ENCODE measurements around the gene AATK. TPM values are rescaled to one million over a fixed set of nuclear protein-coding genes. Genes with fewer than 3 reads are reported as not detected.

AATK gene
- polyA plus RNA-seq, 2 of the 4 experiments (the other 2 are of a cell fraction) = 0.26 to 0.37 TPM

DNA sequence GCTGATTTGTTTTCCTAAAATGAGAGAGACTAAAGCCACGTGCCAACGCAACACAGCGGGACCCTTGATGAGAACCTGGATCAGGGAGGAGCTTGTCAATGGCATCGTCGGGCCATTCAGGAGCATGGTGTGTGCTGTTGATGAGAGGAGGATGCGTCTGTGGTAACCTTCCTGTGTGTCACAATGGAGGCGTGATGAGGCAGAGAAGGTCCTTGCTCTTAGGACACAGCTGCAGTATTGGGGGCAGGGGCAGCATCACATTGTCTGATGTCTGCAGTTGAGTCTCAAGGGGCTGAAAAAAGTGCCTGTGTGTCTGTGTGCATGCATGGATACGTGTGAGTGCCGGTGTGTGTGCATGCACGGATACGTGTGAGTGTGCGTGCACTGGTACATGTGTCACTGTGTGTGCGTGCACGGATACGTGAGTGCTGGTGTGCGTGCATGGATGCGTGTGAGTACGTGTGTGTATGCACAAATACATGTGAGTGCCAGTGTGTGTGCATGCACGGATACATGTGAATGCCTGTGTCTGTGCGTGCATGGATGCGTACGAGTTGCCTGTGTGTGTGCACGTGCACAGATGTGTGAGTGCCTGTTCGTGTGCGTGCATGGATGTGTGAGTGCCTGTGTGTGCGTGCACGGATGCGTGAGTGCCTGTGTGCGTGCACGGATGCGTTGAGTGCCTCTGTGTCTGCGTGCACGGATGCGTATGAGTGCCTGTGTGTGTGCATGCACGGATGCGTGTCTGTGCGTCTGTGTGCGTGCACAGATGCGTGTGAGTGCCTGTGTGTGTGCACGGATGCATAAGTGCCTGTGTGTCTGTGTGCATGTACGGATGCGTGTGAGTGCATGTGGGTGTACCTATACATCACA is 91.8 kb downstream of the AATK start:
- no peak for ATAC-seq
- no peak overlapping the region for H3K4me3 ChIP-seq
- H3K27ac ChIP-seq = no peak overlapping the region
- no peak overlapping the region for H3K4me2 ChIP-seq
- no peaks in the 10 kb centered on the region for H3K9me3 ChIP-seq
- WGBS (ENCODE audit: missing lambda C conversion rate) = 87% methylated on average over 42 of the region's 42 CpGs
- ChIA-PET POLR2A (no interaction called here), CTCF (interaction anchor here (1.0 to 2.6 kb wide), 6 partner anchors 12 to 51 kb away, joined by 3 to 9 read pairs (median 4); no protein-coding TSS in a partner anchor)
- no peak for DNase-seq (ENCODE audit: low read depth in 1 of 2, low spot score in 1 of 2)
- TF ChIP-seq ATOH8 (CRISPR knock-in tag; IDR thresholded peaks at IDR 0.05; ENCODE audit: low read depth) (no peak), SMC3 (IDR thresholded peaks at IDR 0.05) (no peak), CHD4 (IDR thresholded peaks at IDR 0.05; ENCODE audit: borderline replicate concordance) (no peak), TP53 (CRISPR knock-in tag; IDR thresholded peaks at IDR 0.05) (no peak), CBX8 (IDR thresholded peaks at IDR 0.05) (no peak), EP300 (IDR thresholded peaks at IDR 0.05) (no peak), RCOR1 (IDR thresholded peaks at IDR 0.05; ENCODE audit: low read depth, low read length) (no peak), CHD2 (IDR thresholded peaks at IDR 0.05; ENCODE audit: low read length, partially characterized antibody) (no peak), HOXA7 (CRISPR knock-in tag; IDR thresholded peaks at IDR 0.05) (no peak), ESRRA (IDR thresholded peaks at IDR 0.05; ENCODE audit: borderline replicate concordance, low read length) (no peak), ZNF302 (CRISPR knock-in tag; IDR thresholded peaks at IDR 0.05) (no peak)
- peaks cover 5% of the 10 kb centered on the region; the same call in 1 of the 3 replicates for H3K4me1 ChIP-seq
- FAIRE-seq = no peak

DNA sequence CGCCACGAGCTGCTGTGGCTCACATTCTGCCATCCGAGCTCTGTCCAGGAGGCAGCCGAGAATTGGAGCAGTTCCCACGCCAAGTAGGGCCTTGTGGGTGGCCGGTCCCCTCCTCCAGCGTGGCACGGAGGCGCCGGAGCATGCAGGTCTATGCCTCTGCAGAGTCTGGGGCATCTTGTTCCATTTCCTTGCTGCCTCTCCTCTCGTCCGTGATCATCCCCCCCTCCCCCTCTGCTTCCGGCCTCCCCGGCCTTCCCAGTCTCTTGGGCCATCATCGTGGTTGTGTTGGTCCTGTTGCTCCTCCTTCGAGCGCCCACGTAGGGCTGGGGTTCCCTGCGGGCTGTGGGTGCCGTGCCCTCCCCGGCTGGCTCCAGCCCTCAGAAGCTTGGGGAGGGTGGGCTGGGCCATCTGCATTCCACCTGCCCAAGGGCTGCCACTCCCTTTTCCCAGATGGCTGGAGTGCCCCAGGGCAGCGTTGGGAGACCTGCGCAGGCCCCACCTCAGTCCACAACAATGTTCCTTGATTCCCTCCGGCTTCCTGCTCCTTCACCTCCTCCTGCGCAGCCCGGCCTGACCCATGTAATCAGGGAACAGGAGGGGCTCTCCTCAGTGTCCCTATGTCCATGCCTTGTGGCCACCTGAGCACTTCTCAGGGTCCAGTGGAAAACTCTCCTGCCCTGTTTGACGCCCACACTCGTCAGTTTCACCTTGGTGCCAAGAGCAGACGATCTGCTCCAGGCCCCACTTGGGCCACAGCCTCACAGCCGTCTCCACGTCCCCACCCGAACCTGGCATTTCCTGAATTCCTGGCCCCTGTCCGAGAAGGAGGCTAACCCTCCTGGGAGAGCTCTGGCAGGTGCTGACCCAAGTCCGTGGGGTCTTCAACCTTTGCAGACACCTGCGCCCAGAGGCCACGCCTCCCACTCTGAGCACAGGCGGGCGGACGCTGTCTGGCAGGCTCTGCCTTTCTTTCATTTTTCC is 94.0 kb downstream of the AATK start:
- DNase-seq (ENCODE audit: low read depth in 1 of 2, low spot score in 1 of 2) (no peak), FAIRE-seq (no peak), ATAC-seq (no peak)
- POLR2A ChIA-PET = no interaction called here
- Histone ChIP-seq H3K9me3 (no peaks in the 10 kb centered on the region), H3K4me1 (peaks cover 5% of the 10 kb centered on the region; the same call in 1 of the 3 replicates), H3K4me2 (no peak overlapping the region), H3K4me3 (no peak overlapping the region), H3K27ac (0 out of 6 replicates have a peak overlapping the region, but pooled peaks of 1 of the 2 experiments have one; percentile 15)
- CTCF ChIA-PET = interaction anchor here (1.3 to 2.9 kb wide), 5 partner anchors 9 to 32 kb away, joined by 5 to 15 read pairs (median 7); no protein-coding TSS in a partner anchor
- WGBS (ENCODE audit: missing lambda C conversion rate) = 82% methylated on average over 39 of the region's 39 CpGs
- TF ChIP-seq JUN (IDR thresholded peaks at IDR 0.05) = no peak
- TF ChIP-seq ELK1 (IDR thresholded peaks at IDR 0.05; ENCODE audit: low read depth, low read length) = no peak
- no peak for TF ChIP-seq FOXS1 (CRISPR knock-in tag; IDR thresholded peaks at IDR 0.05)
- TF ChIP-seq ZFP36 (IDR thresholded peaks at IDR 0.05; ENCODE audit: borderline replicate concordance, partially characterized antibody) = no peak
- no peak for TF ChIP-seq SMC3 (IDR thresholded peaks at IDR 0.05)
- no peak for TF ChIP-seq HDAC2 (IDR thresholded peaks at IDR 0.05)
- TF ChIP-seq CTCF (IDR thresholded peaks at IDR 0.05) = no peak
- TF ChIP-seq POLR2AphosphoS2 (conservative IDR thresholded peaks at IDR 0.05; ENCODE audit: low read length) = no peak
- no peak for TF ChIP-seq FOSL2 (IDR thresholded peaks at IDR 0.05)
- no peak for TF ChIP-seq FOSL2 (CRISPR knock-in tag; IDR thresholded peaks at IDR 0.05)
- no peak for TF ChIP-seq MAX (IDR thresholded peaks at IDR 0.05)
- TF ChIP-seq HMGXB4 (CRISPR knock-in tag; IDR thresholded peaks at IDR 0.05; ENCODE audit: borderline replicate concordance) = no peak
- no peak for TF ChIP-seq EP300 (IDR thresholded peaks at IDR 0.05)
- no peak for TF ChIP-seq ZNF302 (CRISPR knock-in tag; IDR thresholded peaks at IDR 0.05)
- TF ChIP-seq, protein P1, sequence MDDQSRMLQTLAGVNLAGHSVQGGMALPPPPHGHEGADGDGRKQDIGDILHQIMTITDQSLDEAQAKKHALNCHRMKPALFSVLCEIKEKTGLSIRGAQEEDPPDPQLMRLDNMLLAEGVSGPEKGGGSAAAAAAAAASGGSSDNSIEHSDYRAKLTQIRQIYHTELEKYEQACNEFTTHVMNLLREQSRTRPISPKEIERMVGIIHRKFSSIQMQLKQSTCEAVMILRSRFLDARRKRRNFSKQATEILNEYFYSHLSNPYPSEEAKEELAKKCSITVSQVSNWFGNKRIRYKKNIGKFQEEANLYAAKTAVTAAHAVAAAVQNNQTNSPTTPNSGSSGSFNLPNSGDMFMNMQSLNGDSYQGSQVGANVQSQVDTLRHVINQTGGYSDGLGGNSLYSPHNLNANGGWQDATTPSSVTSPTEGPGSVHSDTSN (IDR thresholded peaks at IDR 0.05) = no peak
- no peak for TF ChIP-seq CEBPB (IDR thresholded peaks at IDR 0.05)
- no peak for TF ChIP-seq CHD4 (IDR thresholded peaks at IDR 0.05; ENCODE audit: borderline replicate concordance)
- TF ChIP-seq, protein P2, sequence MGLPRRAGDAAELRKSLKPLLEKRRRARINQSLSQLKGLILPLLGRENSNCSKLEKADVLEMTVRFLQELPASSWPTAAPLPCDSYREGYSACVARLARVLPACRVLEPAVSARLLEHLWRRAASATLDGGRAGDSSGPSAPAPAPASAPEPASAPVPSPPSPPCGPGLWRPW (IDR thresholded peaks at IDR 0.05) = no peak

Measured in A549 (cell line).